HEK293T (cell line): ENCODE measurements around the gene RIF1.
A peak's percentile ranks its signal among the peaks of the same experiment; 100 is the strongest.

Source experiments
- CTCF ChIA-PET: fragments of 350-600 bp; formaldehyde crosslinking; extraction: SDS; loops from one replicate; lab custom pipeline; 2021; ENCODE audit warnings: antibody characterized with exemption, inconsistent platforms; lab: Yijun Ruan, JAX
- POLR2A ChIA-PET: fragments of 350-600 bp; formaldehyde crosslinking; extraction: SDS; loops from one replicate; lab custom pipeline; 2020; ENCODE audit warnings: antibody characterized with exemption, inconsistent platforms; lab: Yijun Ruan, JAX
- DNase-seq: peaks from one replicate; pipeline ENCODE4 v3.0.0; 2012; ENCODE audit warnings: mixed read lengths; ENCODE audit errors: extremely low spot score
- ARNT ChIP-seq: fragments of 450-650 bp; IDR thresholded peaks from 2 replicates; pipeline ENCODE4 v1.6.1; 2017; ENCODE audit warnings: mild to moderate bottlenecking
- BHLHE40 ChIP-seq: fragments of 450-650 bp; IDR thresholded peaks from 2 replicates; pipeline ENCODE4 v1.6.1; 2016; ENCODE audit warnings: mild to moderate bottlenecking, moderate library complexity, borderline replicate concordance
- CTBP1 ChIP-seq: fragments of 450-650 bp; IDR thresholded peaks from 2 replicates; pipeline ENCODE4 v1.6.1; 2016; ENCODE audit warnings: borderline replicate concordance
- ELF4 ChIP-seq: fragments of 450-650 bp; IDR thresholded peaks from 2 replicates; pipeline ENCODE4 v1.6.1; 2017; ENCODE audit warnings: antibody characterized with exemption
- FOXA1 ChIP-seq: fragments of 450-650 bp; IDR thresholded peaks from 2 replicates; pipeline ENCODE4 v1.6.1; 2016; ENCODE audit warnings: mild to moderate bottlenecking
- FOXK2 ChIP-seq: fragments of 450-650 bp; IDR thresholded peaks from 2 replicates; pipeline ENCODE4 v1.6.1; 2016; ENCODE audit warnings: mild to moderate bottlenecking
- FOXM1 ChIP-seq: fragments of 450-650 bp; IDR thresholded peaks from 2 replicates; pipeline ENCODE4 v1.6.1; 2017; ENCODE audit warnings: mild to moderate bottlenecking, borderline replicate concordance
- HDGF ChIP-seq: fragments of 450-650 bp; IDR thresholded peaks from 2 replicates; pipeline ENCODE4 v1.6.1; 2017; ENCODE audit warnings: antibody characterized with exemption, borderline replicate concordance
- L3MBTL2 ChIP-seq: fragments of 450-650 bp; conservative IDR thresholded peaks from 2 replicates; pipeline ENCODE4 v1.6.1; 2016; ENCODE audit warnings: mild to moderate bottlenecking
- LEF1 ChIP-seq: fragments of 450-650 bp; IDR thresholded peaks from 2 replicates; pipeline ENCODE4 v1.6.1; 2017; ENCODE audit warnings: mild to moderate bottlenecking, borderline replicate concordance
- NFRKB ChIP-seq: fragments of 450-650 bp; IDR thresholded peaks from 2 replicates; pipeline ENCODE4 v1.6.1; 2016; ENCODE audit warnings: mild to moderate bottlenecking, moderate library complexity
- SP1 ChIP-seq: fragments of 450-650 bp; IDR thresholded peaks from 2 replicates; pipeline ENCODE4 v1.6.1; 2017
- SUZ12 ChIP-seq: fragments of 450-650 bp; IDR thresholded peaks from 2 replicates; pipeline ENCODE4 v1.6.1; 2016; ENCODE audit warnings: mild to moderate bottlenecking
- TARDBP ChIP-seq: fragments of 450-650 bp; IDR thresholded peaks from 2 replicates; pipeline ENCODE4 v1.6.1; 2016
- ZNF384 ChIP-seq: fragments of 450-650 bp; IDR thresholded peaks from 2 replicates; pipeline ENCODE4 v1.6.1; 2016
- TF ChIP-seq, protein P1 (sequence below): fragments of 450-650 bp; IDR thresholded peaks from 2 replicates; pipeline ENCODE4 v1.6.1; 2016

Gene RIF1

GRCh38 chr2:151401149-151401548, 8.6 kb upstream of the RIF1 start:
- CTCF ChIA-PET = no interaction called here
- TF ChIP-seq FOXK2 (no peak), ZNF384 (no peak), BHLHE40 (no peak), NFRKB (no peak), TARDBP (no peak), LEF1 (no peak), FOXM1 (no peak), HDGF (no peak), FOXA1 (no peak), L3MBTL2 (no peak), SUZ12 (no peak), CTBP1 (no peak), ARNT (no peak), SP1 (no peak)
- TF ChIP-seq, protein P1, sequence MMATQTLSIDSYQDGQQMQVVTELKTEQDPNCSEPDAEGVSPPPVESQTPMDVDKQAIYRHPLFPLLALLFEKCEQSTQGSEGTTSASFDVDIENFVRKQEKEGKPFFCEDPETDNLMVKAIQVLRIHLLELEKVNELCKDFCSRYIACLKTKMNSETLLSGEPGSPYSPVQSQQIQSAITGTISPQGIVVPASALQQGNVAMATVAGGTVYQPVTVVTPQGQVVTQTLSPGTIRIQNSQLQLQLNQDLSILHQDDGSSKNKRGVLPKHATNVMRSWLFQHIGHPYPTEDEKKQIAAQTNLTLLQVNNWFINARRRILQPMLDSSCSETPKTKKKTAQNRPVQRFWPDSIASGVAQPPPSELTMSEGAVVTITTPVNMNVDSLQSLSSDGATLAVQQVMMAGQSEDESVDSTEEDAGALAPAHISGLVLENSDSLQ = no peak
- DNase-seq = no peak
- POLR2A ChIA-PET = no interaction called here

- no peak for DNase-seq
- CTCF ChIA-PET = no interaction called here
- no peak for TF ChIP-seq ELF4
- no peak for TF ChIP-seq FOXM1
- TF ChIP-seq, protein P1 = no peak
- no peak for TF ChIP-seq FOXK2
- no peak for TF ChIP-seq LEF1
- no peak for TF ChIP-seq SP1
- TF ChIP-seq NFRKB = no peak
- no peak for TF ChIP-seq TARDBP
- no peak for TF ChIP-seq FOXA1
- no peak for TF ChIP-seq ARNT
- no peak for TF ChIP-seq CTBP1
- no peak for TF ChIP-seq ZNF384
- no peak for TF ChIP-seq SUZ12
- no peak for TF ChIP-seq HDGF
- no peak for TF ChIP-seq L3MBTL2
- TF ChIP-seq BHLHE40 = no peak
- POLR2A ChIA-PET = no interaction called here
These were observed 5.8 kb upstream of the RIF1 start for GRCh38 chr2:151403914-151404313.

GRCh38 chr2:151405376-151405775, 4.3 kb upstream of the RIF1 start:
- no peak for TF ChIP-seq ELF4
- TF ChIP-seq TARDBP = no peak
- no peak for TF ChIP-seq ARNT
- no peak for TF ChIP-seq SP1
- TF ChIP-seq L3MBTL2 = no peak
- no peak for TF ChIP-seq FOXM1
- TF ChIP-seq LEF1 = no peak
- TF ChIP-seq BHLHE40 = no peak
- ChIA-PET CTCF (no interaction called here), POLR2A (no interaction called here)
- DNase-seq = no peak

GRCh38 chr2:151407281-151407680, 2.4 kb upstream of the RIF1 start:
- ChIA-PET POLR2A (no interaction called here), CTCF (no interaction called here)
- TF ChIP-seq BHLHE40 (no peak), ELF4 (no peak), SUZ12 (no peak), FOXA1 (no peak), FOXK2 (no peak), SP1 (no peak), NFRKB (no peak), FOXM1 (no peak), CTBP1 (no peak), LEF1 (no peak), ARNT (no peak), HDGF (no peak), L3MBTL2 (no peak), TARDBP (no peak), ZNF384 (no peak)
- TF ChIP-seq, protein P1 = no peak
- DNase-seq = no peak

- no peak for TF ChIP-seq NFRKB
- no peak for TF ChIP-seq CTBP1
- no peak for TF ChIP-seq FOXM1
- no peak for DNase-seq
- POLR2A ChIA-PET = interaction anchor here (1.2 kb wide), 1 partner anchor 10 kb away, joined by 6 read pairs; no protein-coding TSS in a partner anchor
- CTCF ChIA-PET = no interaction called here
These were observed 708 bp upstream of the RIF1 start for GRCh38 chr2:151408788-151409600.

- peak; percentile 44 for DNase-seq
- ChIA-PET CTCF (no interaction called here), POLR2A (interaction anchor here (1.0 to 1.2 kb wide), 2 partner anchors 8 to 121 kb away, joined by 4 to 6 read pairs; partner anchors contain the start of gene NMI)
- no peak for TF ChIP-seq FOXK2
- peak; percentile 22 for TF ChIP-seq L3MBTL2
These were observed 758 bp downstream of the RIF1 start for GRCh38 chr2:151410485-151410834.
